ENCODE results near the gene PFKFB2.

DNA sequence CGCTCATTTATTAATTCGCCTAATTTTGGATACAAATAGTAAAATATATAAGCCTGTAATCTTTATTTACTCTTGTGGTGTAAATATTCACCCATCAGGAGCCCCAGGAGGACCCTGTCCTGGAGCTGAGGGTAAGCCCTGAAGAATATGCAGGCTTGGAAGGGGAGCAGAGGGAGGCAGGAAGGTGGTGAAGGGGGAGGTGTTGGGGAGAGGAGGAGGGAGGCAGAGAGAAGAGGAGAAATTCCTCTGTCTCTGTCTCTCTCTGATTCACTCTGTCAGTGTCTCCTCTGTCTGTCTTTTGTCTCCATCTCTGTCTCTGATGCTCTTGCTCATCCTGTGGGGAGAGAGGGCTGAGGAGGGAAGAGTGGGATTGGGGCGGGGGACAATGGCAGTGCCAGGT lies 32.8 kb downstream of the PFKFB2 start:
- TF ChIP-seq, protein P1, sequence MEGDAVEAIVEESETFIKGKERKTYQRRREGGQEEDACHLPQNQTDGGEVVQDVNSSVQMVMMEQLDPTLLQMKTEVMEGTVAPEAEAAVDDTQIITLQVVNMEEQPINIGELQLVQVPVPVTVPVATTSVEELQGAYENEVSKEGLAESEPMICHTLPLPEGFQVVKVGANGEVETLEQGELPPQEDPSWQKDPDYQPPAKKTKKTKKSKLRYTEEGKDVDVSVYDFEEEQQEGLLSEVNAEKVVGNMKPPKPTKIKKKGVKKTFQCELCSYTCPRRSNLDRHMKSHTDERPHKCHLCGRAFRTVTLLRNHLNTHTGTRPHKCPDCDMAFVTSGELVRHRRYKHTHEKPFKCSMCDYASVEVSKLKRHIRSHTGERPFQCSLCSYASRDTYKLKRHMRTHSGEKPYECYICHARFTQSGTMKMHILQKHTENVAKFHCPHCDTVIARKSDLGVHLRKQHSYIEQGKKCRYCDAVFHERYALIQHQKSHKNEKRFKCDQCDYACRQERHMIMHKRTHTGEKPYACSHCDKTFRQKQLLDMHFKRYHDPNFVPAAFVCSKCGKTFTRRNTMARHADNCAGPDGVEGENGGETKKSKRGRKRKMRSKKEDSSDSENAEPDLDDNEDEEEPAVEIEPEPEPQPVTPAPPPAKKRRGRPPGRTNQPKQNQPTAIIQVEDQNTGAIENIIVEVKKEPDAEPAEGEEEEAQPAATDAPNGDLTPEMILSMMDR (IDR thresholded peaks at IDR 0.05) = no peak
- TF ChIP-seq POLR2A (IDR thresholded peaks at IDR 0.05) = no peak
